ENCODE data around the gene CPLX1.

Gene CPLX1

DNA sequence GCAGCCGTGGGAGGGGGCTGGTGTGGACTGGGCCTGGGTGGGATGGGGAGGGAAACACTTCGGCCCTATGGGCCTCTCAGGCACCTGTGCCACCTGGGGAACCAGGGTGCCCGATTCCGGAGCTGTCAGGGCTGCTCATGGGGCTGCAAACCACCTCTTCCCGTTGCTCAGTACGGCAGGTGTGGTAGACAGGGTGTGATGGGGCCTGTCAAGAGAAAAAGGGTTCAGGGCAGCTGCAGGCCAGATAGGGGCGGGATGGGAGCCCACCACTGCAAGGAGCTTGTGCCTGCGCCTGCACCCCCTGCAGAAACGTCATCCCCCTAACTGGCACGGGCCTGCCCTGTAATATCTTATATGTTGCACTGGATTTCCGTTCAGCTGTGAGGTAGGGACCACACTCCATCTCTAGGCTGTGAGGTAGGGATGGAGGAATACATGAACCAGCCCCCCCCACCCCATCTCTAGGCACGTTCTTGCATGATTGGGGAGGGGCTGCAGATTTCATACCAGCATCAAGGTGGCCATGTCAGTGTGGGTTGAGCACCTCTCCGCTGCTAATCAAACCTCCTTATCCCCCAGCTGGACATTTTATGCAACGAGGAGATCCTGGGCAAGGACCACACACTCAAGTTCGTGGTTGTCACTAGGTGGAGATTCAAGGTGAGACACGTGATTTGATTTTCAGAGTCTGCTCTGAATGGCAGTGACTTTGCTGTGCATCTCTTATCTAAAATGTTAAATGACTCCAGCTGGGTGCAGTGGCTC is 61.3 kb downstream of the CPLX1 start:
- no peak overlapping the region for H3K4me3 ChIP-seq (ENCODE audit: low read depth, low read length)
- no peak for DNase-seq (ENCODE audit: low read depth)
- no peak for TF ChIP-seq CTCF (IDR thresholded peaks at IDR 0.05; ENCODE audit: insufficient read depth, low read depth, low read length, missing control alignments)

DNA sequence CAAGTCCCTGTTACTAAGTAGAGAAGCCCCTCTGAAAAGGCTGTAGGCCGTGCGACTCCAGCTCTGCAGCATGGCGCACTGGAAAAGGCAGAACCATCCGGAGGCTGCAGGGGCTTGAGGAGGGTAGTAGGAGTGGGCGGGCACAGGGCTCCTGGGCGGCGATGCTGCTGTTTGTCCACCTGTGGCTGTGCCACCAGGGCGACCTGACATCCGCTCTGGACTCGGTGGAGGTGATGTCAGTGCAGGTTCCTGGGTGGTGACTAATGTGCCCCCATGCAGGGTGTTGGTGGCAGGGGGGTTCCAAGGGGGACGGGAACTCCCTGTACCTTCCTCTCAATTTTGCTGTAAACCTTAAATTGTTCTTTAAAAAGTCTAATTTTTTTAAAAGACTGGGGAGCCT is 62.0 kb downstream of the CPLX1 start:
- no peak overlapping the region for H3K4me3 ChIP-seq (ENCODE audit: low read depth, low read length)
- TF ChIP-seq CTCF (IDR thresholded peaks at IDR 0.05; ENCODE audit: insufficient read depth, low read depth, low read length, missing control alignments), result no peak
- DNase-seq (ENCODE audit: low read depth), result no peak

GRCh38 chr4:763191-763810 is 62.6 kb downstream of the CPLX1 start:
- no peak for DNase-seq (ENCODE audit: low read depth)
- TF ChIP-seq CTCF (IDR thresholded peaks at IDR 0.05; ENCODE audit: insufficient read depth, low read depth, low read length, missing control alignments), result no peak
- H3K4me3 ChIP-seq (ENCODE audit: low read depth, low read length), result no peak overlapping the region

- H3K4me3 ChIP-seq (ENCODE audit: low read depth, low read length), result no peak overlapping the region
- DNase-seq (ENCODE audit: low read depth), result no peak
- TF ChIP-seq CTCF (IDR thresholded peaks at IDR 0.05; ENCODE audit: insufficient read depth, low read depth, low read length, missing control alignments), result peak; percentile 8
These were observed 63.4 kb downstream of the CPLX1 start for GRCh38 chr4:762211-763190.

- no peak for DNase-seq (ENCODE audit: low read depth)
- no peak overlapping the region for H3K4me3 ChIP-seq (ENCODE audit: low read depth, low read length)
- no peak for TF ChIP-seq CTCF (IDR thresholded peaks at IDR 0.05; ENCODE audit: insufficient read depth, low read depth, low read length, missing control alignments)
These were observed 64.2 kb downstream of the CPLX1 start for GRCh38 chr4:761739-762138.

DNA sequence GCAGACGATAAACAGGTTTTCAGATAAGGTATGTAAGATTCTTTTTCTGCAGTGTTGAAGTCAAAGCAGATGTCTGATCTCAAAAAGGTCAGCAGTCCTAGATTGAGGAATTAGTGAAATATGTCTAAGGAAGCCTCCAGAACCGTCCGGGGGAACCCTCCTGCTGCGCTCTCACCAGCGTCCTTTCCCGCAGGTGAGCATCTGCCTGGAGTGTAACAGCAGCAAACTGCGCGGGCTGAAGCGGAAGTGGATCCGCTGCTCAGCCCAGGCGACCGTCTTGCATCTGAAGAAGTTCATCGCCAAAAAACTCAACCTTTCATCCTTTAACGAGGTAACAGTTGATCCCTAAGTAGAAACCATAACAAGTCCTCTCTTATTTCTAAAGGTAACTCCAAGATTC is 64.8 kb downstream of the CPLX1 start:
- no peak for DNase-seq (ENCODE audit: low read depth)
- H3K4me3 ChIP-seq (ENCODE audit: low read depth, low read length), result no peak overlapping the region
- no peak for TF ChIP-seq CTCF (IDR thresholded peaks at IDR 0.05; ENCODE audit: insufficient read depth, low read depth, low read length, missing control alignments)
